IMR-90 (cell line): ENCODE results near the gene ANP32D.
"Not testable (repeated sequence)": the region's sequence is repeated elsewhere in the genome, so short reads cannot be mapped to it uniquely, and the experiment has no call there.

Experiments
- BHLHE40 ChIP-seq: fragments of 150-350 bp; IDR thresholded peaks from 2 replicates; pipeline ENCODE4 v1.6.1; 2016; ENCODE audit warnings: mild to moderate bottlenecking, low read depth, low read length
- CEBPB ChIP-seq: IDR thresholded peaks from 2 replicates; pipeline ENCODE4 v1.6.1; 2012; ENCODE audit warnings: low read depth, low read length, improper control_type of control experiment
- CTCF ChIP-seq: conservative IDR thresholded peaks from 2 replicates; pipeline ENCODE4 v1.5.1; 2012; ENCODE audit warnings: mild to moderate bottlenecking, low read depth, low read length, improper control_type of control experiment
- FOS ChIP-seq: fragments of 150-350 bp; IDR thresholded peaks from 2 replicates; pipeline ENCODE4 v1.6.1; 2016; ENCODE audit warnings: low read depth, low read length
- MAZ ChIP-seq: IDR thresholded peaks from 2 replicates; pipeline ENCODE4 v1.6.1; 2012; ENCODE audit warnings: low read depth, mild to moderate bottlenecking, low read length, improper control_type of control experiment, moderate library complexity, borderline replicate concordance
- POLR2A ChIP-seq: IDR thresholded peaks from 2 replicates; pipeline ENCODE4 v1.6.1; 2012; ENCODE audit warnings: mild to moderate bottlenecking, low read depth, low read length
- RCOR1 ChIP-seq: IDR thresholded peaks from 2 replicates; pipeline ENCODE4 v1.6.1; 2012; ENCODE audit warnings: mild to moderate bottlenecking, low read length, improper control_type of control experiment; ENCODE audit not compliant: insufficient replicate concordance
- RFX5 ChIP-seq: IDR thresholded peaks from 2 replicates; pipeline ENCODE4 v1.8.0; 2012; ENCODE audit warnings: low read depth, mild to moderate bottlenecking, low read length, moderate library complexity
- SMC3 ChIP-seq: fragments of 150-350 bp; IDR thresholded peaks from 2 replicates; pipeline ENCODE4 v1.6.1; 2016; ENCODE audit warnings: low read depth, mild to moderate bottlenecking, antibody characterized with exemption, low read length, moderate library complexity

DNA sequence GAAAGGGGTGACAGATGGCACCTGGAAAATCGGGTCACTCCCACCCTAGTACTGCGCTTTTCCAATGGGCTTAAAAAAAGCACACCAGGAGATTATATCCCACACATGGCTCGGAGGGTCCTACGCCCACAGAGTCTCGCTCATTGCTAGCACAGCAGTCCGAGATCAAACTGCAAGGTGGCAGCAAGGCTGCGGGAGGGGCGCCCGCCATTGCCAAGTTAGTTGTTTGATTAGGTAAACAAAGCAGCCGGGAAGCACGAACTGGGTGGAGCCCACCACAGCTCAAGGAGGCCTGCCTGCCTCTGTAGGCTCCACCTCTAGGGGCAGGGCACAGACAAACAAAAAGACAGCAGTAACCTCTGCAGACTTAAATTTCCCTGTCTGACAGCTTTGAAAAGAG is 2.1 kb downstream of the ANP32D start:
- not testable (repeated sequence) for TF ChIP-seq MAZ, CEBPB, CTCF, FOS, POLR2A, RCOR1, RFX5, BHLHE40, SMC3
